SK-N-SH (cell line): ENCODE measurements around the gene RPL27. TPM values are rescaled to one million over a fixed set of nuclear protein-coding genes. Genes with fewer than 3 reads are reported as not detected.

Experiments used
- CTCF ChIA-PET: fragments of 300-600, 350-600 bp; formaldehyde crosslinking; extraction: SDS; loops from one replicate; lab custom pipeline; 2021; lab: Yijun Ruan, JAX
- POLR2A ChIA-PET: fragments of 350-600 bp; sonication (Branson Sonifier 250); formaldehyde crosslinking; extraction: SDS; loops from one replicate; lab custom pipeline; 2020; ENCODE audit warnings: antibody characterized with exemption, inconsistent platforms; lab: Yijun Ruan, JAX
- DNase-seq: peaks from one replicate; pipeline ENCODE4 v3.0.0; 2012
- H2AFZ ChIP-seq: fragments of 200-600 bp; sonication (generic); 2 replicates; pipeline ENCODE4 v1.8.1; 2016; ENCODE audit warnings: antibody characterized with exemption, mild to moderate bottlenecking, low read depth
- H3F3A ChIP-seq: fragments of 200-600 bp; sonication (generic); replicated peaks from 2 replicates; pipeline ENCODE3; 2016; ENCODE audit warnings: antibody characterized with exemption, mild to moderate bottlenecking; ENCODE audit not compliant: insufficient read depth
- H3K27ac ChIP-seq, 2 experiments: fragments of 200-500 bp in 1 of 2; fragments of 200-600 bp in 1 of 2; sonication (Bioruptor generic) in 1 of 2; sonication (generic), shearing (Covaris generic) in 1 of 2; 2 replicates each; pipeline versions ENCODE4 v1.5.1 to v1.6.1; 2014 to 2016; ENCODE audit warnings: low read depth in 2 of 2, inconsistent platforms in 1 of 2, low read length in 1 of 2, mild to moderate bottlenecking in 1 of 2, mixed read lengths in 1 of 2
- H3K27me3 ChIP-seq: fragments of 200-600 bp; sonication (generic), shearing (Covaris generic); 2 replicates; pipeline ENCODE4 v1.6.1; 2016; ENCODE audit warnings: mixed run types; ENCODE audit not compliant: insufficient read depth
- H3K36me3 ChIP-seq, 2 experiments: fragments of 200-500 bp in 1 of 2; fragments of 200-600 bp in 1 of 2; sonication (Bioruptor generic) in 1 of 2; sonication (generic) in 1 of 2; replicated peaks in 1 of 2; 2 replicates each; pipeline versions ENCODE3 to v1.5.1; 2014 to 2016; ENCODE audit warnings: low read length in 1 of 2, mild to moderate bottlenecking in 1 of 2; ENCODE audit not compliant: insufficient read depth in 2 of 2, control insufficient read depth in 1 of 2
- H3K4me1 ChIP-seq, 2 experiments: fragments of 200-500 bp in 1 of 2; fragments of 200-600 bp in 1 of 2; sonication (Bioruptor generic) in 1 of 2; sonication (generic), shearing (Covaris generic) in 1 of 2; 2 replicates each; pipeline versions ENCODE4 v1.5.1 to v1.6.1; 2014 to 2016; ENCODE audit warnings: low read depth in 1 of 2, low read length in 1 of 2, mixed run types in 1 of 2; ENCODE audit not compliant: insufficient read depth in 2 of 2, control insufficient read depth in 1 of 2
- H3K4me2 ChIP-seq: fragments of 200-600 bp; sonication (generic), shearing (Covaris generic); 2 replicates; pipeline ENCODE4 v1.6.1; 2017; ENCODE audit warnings: mixed run types
- H3K4me3 ChIP-seq, 2 experiments: fragments of 200-500 bp in 1 of 2; fragments of 200-600 bp in 1 of 2; sonication (Bioruptor generic) in 1 of 2; sonication (generic), shearing (Covaris generic) in 1 of 2; 2 replicates each; pipeline versions ENCODE4 v1.5.1 to v1.8.1; 2014 to 2016; ENCODE audit warnings: low read depth in 2 of 2, inconsistent platforms in 1 of 2, low read length in 1 of 2, mild to moderate bottlenecking in 1 of 2, mixed read lengths in 1 of 2, moderate library complexity in 1 of 2
- H3K79me2 ChIP-seq: fragments of 200-600 bp; sonication (generic); 2 replicates; pipeline ENCODE4 v1.8.1; 2017; ENCODE audit warnings: mild to moderate bottlenecking; ENCODE audit not compliant: insufficient read depth
- H3K9ac ChIP-seq: fragments of 200-600 bp; sonication (generic); 2 replicates; pipeline ENCODE4 v1.6.1; 2017; ENCODE audit warnings: mixed run types
- H3K9me2 ChIP-seq: fragments of 200-600 bp; sonication (generic); 2 replicates; pipeline ENCODE4 v1.6.1; 2017; ENCODE audit warnings: mixed run types
- H3K9me3 ChIP-seq: fragments of 200-600 bp; sonication (generic); 2 replicates; pipeline ENCODE4 v1.6.1; 2017; ENCODE audit warnings: mixed run types, mild to moderate bottlenecking, moderate library complexity
- H4K20me1 ChIP-seq: fragments of 200-600 bp; sonication (generic); 2 replicates; pipeline ENCODE4 v1.6.1; 2017; ENCODE audit warnings: mild to moderate bottlenecking, mixed run types; ENCODE audit not compliant: insufficient read depth
- ELF1 ChIP-seq: IDR thresholded peaks from 2 replicates; pipeline ENCODE4 v1.4.0; 2012
- EZH2phosphoT487 ChIP-seq: fragments of 200-600 bp; sonication (generic); IDR thresholded peaks from 2 replicates; pipeline ENCODE4 v1.6.1; 2017; ENCODE audit warnings: low read depth, mixed run types, mild to moderate bottlenecking, antibody characterized with exemption, moderate library complexity, borderline replicate concordance
- FOSL2 ChIP-seq: IDR thresholded peaks from 2 replicates; pipeline ENCODE4 v1.4.0; 2012; ENCODE audit warnings: low read depth, mild to moderate bottlenecking, moderate library complexity, borderline replicate concordance
- GATA2 ChIP-seq: sonication (generic); formaldehyde crosslinking; IDR thresholded peaks from 2 replicates; pipeline ENCODE4 v1.5.0; 2020; ENCODE audit warnings: mild to moderate bottlenecking, missing genetic modification reagents
- IRF3 ChIP-seq: fragments of 150-350 bp; IDR thresholded peaks from 2 replicates; pipeline ENCODE4 v1.6.1; 2016; ENCODE audit warnings: mild to moderate bottlenecking, low read depth, low read length
- JUND ChIP-seq: IDR thresholded peaks from 2 replicates; pipeline ENCODE4 v1.4.0; 2012
- MAX ChIP-seq: IDR thresholded peaks from 2 replicates; pipeline ENCODE4 v1.4.0; 2012; ENCODE audit warnings: low read depth
- MXI1 ChIP-seq: IDR thresholded peaks from 2 replicates; pipeline ENCODE4 v1.6.1; 2012; ENCODE audit warnings: mild to moderate bottlenecking, low read depth, low read length, improper control_type of control experiment
- NFIC ChIP-seq: IDR thresholded peaks from 2 replicates; pipeline ENCODE4 v1.4.0; 2012; ENCODE audit warnings: borderline replicate concordance
- PBX3 ChIP-seq: IDR thresholded peaks from 2 replicates; pipeline ENCODE4; 2012
- POLR2AphosphoS5 ChIP-seq: IDR thresholded peaks from 2 replicates; pipeline ENCODE4 v1.6.1; 2012; ENCODE audit warnings: low read depth, low read length
- RCOR1 ChIP-seq: fragments of 150-350 bp; IDR thresholded peaks from 2 replicates; pipeline ENCODE4 v1.6.1; 2017; ENCODE audit warnings: antibody characterized with exemption, low read length
- SIN3A ChIP-seq: IDR thresholded peaks from 2 replicates; pipeline ENCODE4 v1.6.1; 2012; ENCODE audit warnings: low read depth, mild to moderate bottlenecking, low read length, moderate library complexity, borderline replicate concordance
- SMC3 ChIP-seq: IDR thresholded peaks from 2 replicates; pipeline ENCODE4 v1.6.1; 2012; ENCODE audit warnings: low read depth, low read length, improper control_type of control experiment
- TAF1 ChIP-seq: IDR thresholded peaks from 2 replicates; pipeline ENCODE4 v1.6.1; 2012; ENCODE audit warnings: low read depth, mild to moderate bottlenecking, low read length, moderate library complexity, borderline replicate concordance
- TCF12 ChIP-seq: IDR thresholded peaks from 2 replicates; pipeline ENCODE4 v1.4.0; 2012
- USF1 ChIP-seq: IDR thresholded peaks from 2 replicates; pipeline ENCODE4 v1.4.0; 2012; ENCODE audit warnings: low read depth, borderline replicate concordance
- USF2 ChIP-seq: fragments of 150-350 bp; IDR thresholded peaks from 2 replicates; pipeline ENCODE4 v1.6.1; 2017; ENCODE audit warnings: antibody characterized with exemption, low read length, low read depth, borderline replicate concordance
- YY1 ChIP-seq: IDR thresholded peaks from 2 replicates; pipeline ENCODE4 v1.4.0; 2012; ENCODE audit warnings: low read depth, mild to moderate bottlenecking
- ZBTB33 ChIP-seq: IDR thresholded peaks from 2 replicates; pipeline ENCODE4 v1.4.0; 2012; ENCODE audit warnings: low read depth, borderline replicate concordance
- WGBS: methylation state at CpG from one replicate; pipeline ENCODE4 v1.1.6; 2017; ENCODE audit warnings: low lambda C conversion rate; 5-methylcytosine and 5-hydroxymethylcytosine counted together
- polyA plus RNA-seq, 3 experiments: library from polyadenylated mRNA; depleted of rRNA; stranded (reverse); fragments of >200 nt; gene quantifications; 2 replicates each; pipeline ENCODE4 v1.2.3, GENCODE V29; 2012

Gene RPL27
- polyA plus RNA-seq, 1 of the 3 experiments (the other 2 are of a cell fraction), result 6,383 TPM

GRCh38 chr17:42967925-42968324 is 30.3 kb upstream of the RPL27 start:
- Histone ChIP-seq H3K27ac (no peak overlapping the region), H3K4me1 (peaks cover 0 to 4% of the 10 kb centered on the region in 2 experiments; a peak in 2 of 4 replicates), H3F3A (peaks cover 19% of the 10 kb centered on the region), H3K27me3 (no peaks in the 10 kb centered on the region), H2AFZ (no peak overlapping the region), H3K4me3 (no peak overlapping the region), H3K79me2 (peaks cover 11% of the 10 kb centered on the region), H4K20me1 (no peaks in the 10 kb centered on the region), H3K4me2 (no peak overlapping the region), H3K36me3 (no peaks in the 10 kb centered on the region), H3K9me3 (no peaks in the 10 kb centered on the region), H3K9me2 (no peaks in the 10 kb centered on the region), H3K9ac (no peak overlapping the region)
- WGBS, result 88% methylated on average over 1 of the region's 1 CpG
- DNase-seq, result no peak
- ChIA-PET POLR2A (interaction anchor here (0.5 to 0.9 kb wide), 2 partner anchors 30 to 134 kb away, joined by 3 to 4 read pairs; no protein-coding TSS in a partner anchor), CTCF (interaction anchor here (0.8 to 1.0 kb wide), 2 partner anchors 10 to 148 kb away, joined by 3 read pairs; no protein-coding TSS in a partner anchor)
- no peak for TF ChIP-seq RCOR1
- TF ChIP-seq SMC3, result no peak
- TF ChIP-seq YY1, result no peak

GRCh38 chr17:42969001-42969581 is 29.1 kb upstream of the RPL27 start:
- Histone ChIP-seq H3K4me2 (no peak overlapping the region), H3K9me2 (no peaks in the 10 kb centered on the region), H3K27ac (no peak overlapping the region), H3K9me3 (no peaks in the 10 kb centered on the region), H3K9ac (no peak overlapping the region), H3F3A (peaks cover 19% of the 10 kb centered on the region), H3K4me1 (no peaks in the 10 kb centered on the region; a peak in 1 of 4 replicates), H3K79me2 (peaks cover 2% of the 10 kb centered on the region), H3K4me3 (no peak overlapping the region), H3K27me3 (no peaks in the 10 kb centered on the region), H3K36me3 (no peaks in the 10 kb centered on the region), H2AFZ (no peak overlapping the region), H4K20me1 (no peaks in the 10 kb centered on the region)
- no peak for TF ChIP-seq GATA2 (CRISPR knock-in tag)
- TF ChIP-seq ZBTB33, result no peak
- no peak for TF ChIP-seq USF2
- TF ChIP-seq POLR2AphosphoS5, result no peak
- TF ChIP-seq MXI1, result no peak
- TF ChIP-seq NFIC, result no peak
- TF ChIP-seq TAF1, result no peak
- TF ChIP-seq FOSL2, result no peak
- no peak for TF ChIP-seq JUND
- TF ChIP-seq IRF3, result no peak
- TF ChIP-seq PBX3, result no peak
- TF ChIP-seq USF1, result no peak
- TF ChIP-seq YY1, result no peak
- no peak for TF ChIP-seq TCF12
- TF ChIP-seq ELF1, result no peak
- TF ChIP-seq SIN3A, result no peak
- TF ChIP-seq EZH2phosphoT487, result no peak
- no peak for TF ChIP-seq MAX
- DNase-seq, result no peak
- ChIA-PET CTCF (interaction anchor here (0.8 kb wide), 1 partner anchor 149 kb away, joined by 3 read pairs; no protein-coding TSS in a partner anchor), POLR2A (no interaction called here)
- 71% methylated on average over 5 of the region's 5 CpGs for WGBS
